Activated CD4-positive, alpha-beta T cell treated with anti-CD3 and anti-CD28 coated beads for 36 hours (primary cell): ENCODE data around the gene KLHL34. TPM values are rescaled to one million over a fixed set of nuclear protein-coding genes. Genes with fewer than 3 reads are reported as not detected.

Source experiments
- ATAC-seq: fragments of 200-7000 bp; cut with Tn5 transposase; one replicate; pipeline ENCODE4 v1.10.0; 2021; ENCODE audit warnings: mild to moderate bottlenecking, moderate library complexity
- CTCF ChIA-PET: fragments of 350-600 bp; sonication (Branson Sonifier 250); formaldehyde crosslinking; loops from one replicate; lab custom pipeline; 2021; ENCODE audit warnings: antibody characterized with exemption; lab: Charles Lee
- POLR2A ChIA-PET: fragments of 350-600 bp; sonication (Branson Sonifier 250); formaldehyde crosslinking; loops from one replicate; lab custom pipeline; 2021; ENCODE audit warnings: antibody characterized with exemption, inconsistent platforms; lab: Charles Lee
- DNase-seq: peaks from one replicate; pipeline ENCODE4 v3.0.0-alpha.2; 2020
- H3K27ac Mint-ChIP-seq: one replicate; pipeline ENCODE4 v1.8.0; 2021; ENCODE audit warnings: mixed read lengths
- H3K27me3 Mint-ChIP-seq: one replicate; pipeline ENCODE4 v1.8.0; 2021; ENCODE audit warnings: mixed read lengths
- H3K36me3 Mint-ChIP-seq: one replicate; pipeline ENCODE4 v1.8.0; 2021; ENCODE audit warnings: low read depth, mixed read lengths
- H3K4me1 Mint-ChIP-seq: one replicate; pipeline ENCODE4 v1.8.0; 2021; ENCODE audit warnings: mixed read lengths
- H3K4me3 Mint-ChIP-seq: one replicate; pipeline ENCODE4 v1.8.0; 2021; ENCODE audit warnings: mild to moderate bottlenecking, moderate library complexity, mixed read lengths
- H3K9me3 Mint-ChIP-seq: one replicate; pipeline ENCODE4 v1.8.0; 2021; ENCODE audit warnings: low read depth, mixed read lengths
- intact Hi-C, 2 experiments: fragments of 100-400 bp; cut with DNase I in 1 of 2; cut with micrococcal nuclease in 1 of 2; formaldehyde crosslinking; loops; one replicate each; pipeline versions ENCODE4 v1.14.2 to v1.15.1; 2022 to 2024; cut with DNase I, micrococcal nuclease
- total RNA-seq, 2 experiments: library from RNA; stranded (reverse); gene quantifications; one replicate each; pipeline ENCODE4 v1.2.3, GENCODE V29; 2021

Gene KLHL34
- total RNA-seq, 2 experiments from 2014 or later: 0.60 to 0.94 TPM

DNA sequence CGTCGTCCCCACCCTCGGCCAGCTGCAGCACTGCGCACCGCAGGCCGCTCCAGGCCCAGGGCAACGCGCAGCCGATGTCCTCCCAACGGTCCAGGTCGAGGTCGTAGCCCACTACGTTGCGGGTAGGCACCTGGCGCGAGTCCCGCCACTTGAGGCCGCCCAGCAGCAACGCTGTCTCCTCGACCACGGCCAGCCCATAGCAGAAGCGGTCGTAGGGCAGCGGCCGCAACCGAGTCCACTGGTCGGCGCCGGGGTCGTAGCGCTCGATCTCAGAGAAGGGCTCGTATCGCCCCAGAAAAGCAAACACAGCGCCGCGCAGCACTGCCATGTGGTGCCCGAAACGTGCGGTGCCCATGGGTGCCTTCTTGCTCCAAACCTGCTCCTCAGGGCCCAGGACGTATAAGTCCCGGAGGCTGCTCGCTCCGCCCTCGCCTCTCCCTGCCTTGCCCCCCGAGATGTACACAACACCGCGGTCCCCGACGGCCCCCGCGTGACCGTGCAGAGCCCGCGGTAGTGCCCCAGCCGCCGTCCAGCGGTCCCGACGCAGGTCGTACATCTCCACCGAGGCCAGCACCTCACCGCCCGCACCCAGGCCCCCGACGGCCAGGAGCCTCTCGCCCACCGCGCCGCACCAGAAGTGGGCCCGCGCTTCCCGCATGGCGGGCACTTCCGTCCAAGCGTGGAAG is 2.1 kb downstream of the KLHL34 start:
- ChIA-PET POLR2A (no interaction called here), CTCF (no interaction called here)
- Mint-ChIP-seq H3K27me3 (peaks cover 4% of the 10 kb centered on the region), H3K9me3 (peaks cover 1% of the 10 kb centered on the region), H3K36me3 (peaks cover 4% of the 10 kb centered on the region), H3K4me3 (no peak overlapping the region), H3K27ac (peak overlapping the region; percentile 19), H3K4me1 (peaks cover 5% of the 10 kb centered on the region)
- ATAC-seq: no peak
- no peak for DNase-seq
- intact Hi-C loops: loop anchor here in 1 of 2 experiments (10.0 kb wide), 1 partner anchor 281 kb away; the partner anchor contains the start of gene CNKSR2

DNA sequence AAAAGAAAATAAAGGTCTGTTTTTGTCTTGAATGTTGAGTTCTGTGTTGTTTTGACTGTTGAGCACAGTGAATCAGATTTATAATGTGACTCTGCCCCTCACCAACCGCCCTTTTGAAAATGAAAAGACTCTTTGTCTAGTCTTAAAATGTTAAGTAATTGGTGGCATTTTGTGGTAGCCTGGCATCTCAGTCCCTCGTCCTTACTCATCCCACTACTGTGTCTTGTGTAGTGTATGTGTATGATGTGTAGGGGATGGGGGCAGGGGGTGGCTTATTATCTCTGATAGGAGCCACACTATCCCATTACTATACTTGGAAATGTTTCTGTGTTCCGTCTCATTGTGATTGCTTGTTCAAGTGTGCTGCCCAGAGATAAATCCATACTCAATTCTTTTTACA is 12.2 kb downstream of the KLHL34 start:
- intact Hi-C loops: no loop called here
- Mint-ChIP-seq H3K27me3 (no peaks in the 10 kb centered on the region), H3K9me3 (no peaks in the 10 kb centered on the region), H3K36me3 (peaks cover 6% of the 10 kb centered on the region), H3K4me3 (no peak overlapping the region), H3K27ac (no peak overlapping the region), H3K4me1 (no peaks in the 10 kb centered on the region)
- DNase-seq (no peak), ATAC-seq (no peak)
- CTCF ChIA-PET: no interaction called here
- POLR2A ChIA-PET: no interaction called here

DNA sequence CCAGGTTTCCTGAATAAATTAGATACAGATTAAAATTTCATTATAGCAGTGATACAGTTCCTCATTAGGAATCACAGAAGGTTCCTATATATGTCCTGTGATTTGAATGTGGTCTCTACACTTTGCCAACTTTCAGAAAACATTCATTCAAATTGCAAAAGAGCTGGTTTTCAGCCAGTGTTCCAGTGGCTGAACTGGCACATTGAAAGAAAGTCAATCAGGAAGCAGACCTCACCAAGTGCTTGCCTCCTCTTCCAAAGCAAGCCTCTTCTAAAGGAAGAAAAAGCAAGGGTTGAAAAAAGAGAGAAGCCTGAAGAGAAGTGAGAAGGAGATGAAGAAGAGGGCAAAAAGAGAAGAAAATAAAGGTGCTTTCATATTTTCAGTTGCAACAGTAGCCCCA is 12.7 kb downstream of the KLHL34 start:
- ATAC-seq: no peak
- H3K36me3 Mint-ChIP-seq: peaks cover 6% of the 10 kb centered on the region
- intact Hi-C loops: no loop called here

DNA sequence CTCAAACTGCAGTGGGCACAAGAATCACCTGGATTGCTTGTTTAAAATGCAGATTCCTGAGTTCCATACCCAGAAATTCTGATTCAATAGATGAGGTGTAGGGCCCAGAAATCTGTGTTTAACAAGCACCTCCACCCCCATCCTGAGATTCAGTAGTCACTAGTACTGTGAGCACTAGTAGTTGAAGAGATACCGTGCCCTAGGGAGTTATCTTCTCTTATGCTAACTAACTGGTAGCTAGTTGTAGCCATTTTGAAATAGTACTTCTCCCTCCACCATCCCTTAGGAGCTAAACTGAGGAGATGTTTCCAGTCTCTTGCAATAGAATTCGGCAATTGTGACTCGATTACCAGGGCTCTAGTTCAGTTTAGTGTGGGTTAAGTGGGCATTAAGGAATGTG is 18.4 kb downstream of the KLHL34 start:
- no peaks in the 10 kb centered on the region for H3K27me3 Mint-ChIP-seq
- intact Hi-C loops: no loop called here
- no peaks in the 10 kb centered on the region for H3K36me3 Mint-ChIP-seq
- ChIA-PET CTCF (no interaction called here), POLR2A (no interaction called here)
- no peaks in the 10 kb centered on the region for H3K4me1 Mint-ChIP-seq
- no peaks in the 10 kb centered on the region for H3K9me3 Mint-ChIP-seq
- no peak for DNase-seq
- no peak overlapping the region for H3K4me3 Mint-ChIP-seq
- no peak overlapping the region for H3K27ac Mint-ChIP-seq
- ATAC-seq: no peak

More for the DNA sequence above, 12.7 kb downstream of the KLHL34 start:
- POLR2A ChIA-PET: no interaction called here
- no peak overlapping the region for H3K27ac Mint-ChIP-seq
- DNase-seq: no peak
- no peaks in the 10 kb centered on the region for H3K9me3 Mint-ChIP-seq
- H3K4me1 Mint-ChIP-seq: no peaks in the 10 kb centered on the region
- no peak overlapping the region for H3K4me3 Mint-ChIP-seq
- H3K27me3 Mint-ChIP-seq: no peaks in the 10 kb centered on the region
- CTCF ChIA-PET: no interaction called here

DNA sequence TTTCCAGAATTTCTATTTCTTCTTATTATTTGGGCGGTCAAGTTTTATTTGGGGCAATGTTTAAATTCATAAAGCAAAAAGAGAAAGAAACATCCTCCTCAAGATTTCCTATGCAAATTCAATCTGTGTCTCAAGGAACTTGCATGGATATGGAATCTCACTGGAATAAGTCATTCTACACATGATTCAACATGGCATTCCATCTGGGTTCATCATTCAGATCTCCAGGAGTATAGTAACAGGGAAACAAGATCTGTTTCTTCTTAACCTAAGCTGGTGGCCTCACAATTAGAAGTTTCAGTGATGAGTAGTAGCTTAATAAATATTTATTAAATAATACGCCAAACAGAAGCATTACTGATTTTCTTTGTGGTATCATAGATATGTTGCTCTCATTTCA is 19.8 kb downstream of the KLHL34 start:
- no peaks in the 10 kb centered on the region for H3K9me3 Mint-ChIP-seq
- ATAC-seq (no peak), DNase-seq (no peak)
- intact Hi-C loops: no loop called here
- no peak overlapping the region for H3K27ac Mint-ChIP-seq
- no peak overlapping the region for H3K4me3 Mint-ChIP-seq
- POLR2A ChIA-PET: no interaction called here
- H3K4me1 Mint-ChIP-seq: no peaks in the 10 kb centered on the region
- no peaks in the 10 kb centered on the region for H3K36me3 Mint-ChIP-seq
- H3K27me3 Mint-ChIP-seq: no peaks in the 10 kb centered on the region
- CTCF ChIA-PET: no interaction called here

DNA sequence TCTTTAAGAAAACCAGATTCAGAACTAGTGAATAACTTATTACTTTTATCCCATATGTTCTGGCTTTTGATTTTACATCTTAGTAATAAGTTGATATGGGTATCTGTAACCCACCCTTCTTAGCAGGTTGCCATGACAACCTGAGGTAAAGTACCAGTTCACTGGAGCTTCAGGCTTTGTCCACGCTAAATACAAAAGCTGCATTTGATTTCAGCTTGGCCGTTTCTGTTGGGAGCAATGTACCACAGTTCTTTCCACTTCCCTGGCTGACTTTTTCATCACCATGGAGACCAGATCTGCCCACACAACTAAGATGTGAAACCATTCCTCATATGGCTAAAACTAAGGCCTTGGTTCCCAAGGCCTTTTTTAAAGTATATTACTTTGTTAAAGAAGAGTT is 26.1 kb downstream of the KLHL34 start:
- no peak overlapping the region for H3K27ac Mint-ChIP-seq
- H3K27me3 Mint-ChIP-seq: no peaks in the 10 kb centered on the region
- POLR2A ChIA-PET: no interaction called here

DNA sequence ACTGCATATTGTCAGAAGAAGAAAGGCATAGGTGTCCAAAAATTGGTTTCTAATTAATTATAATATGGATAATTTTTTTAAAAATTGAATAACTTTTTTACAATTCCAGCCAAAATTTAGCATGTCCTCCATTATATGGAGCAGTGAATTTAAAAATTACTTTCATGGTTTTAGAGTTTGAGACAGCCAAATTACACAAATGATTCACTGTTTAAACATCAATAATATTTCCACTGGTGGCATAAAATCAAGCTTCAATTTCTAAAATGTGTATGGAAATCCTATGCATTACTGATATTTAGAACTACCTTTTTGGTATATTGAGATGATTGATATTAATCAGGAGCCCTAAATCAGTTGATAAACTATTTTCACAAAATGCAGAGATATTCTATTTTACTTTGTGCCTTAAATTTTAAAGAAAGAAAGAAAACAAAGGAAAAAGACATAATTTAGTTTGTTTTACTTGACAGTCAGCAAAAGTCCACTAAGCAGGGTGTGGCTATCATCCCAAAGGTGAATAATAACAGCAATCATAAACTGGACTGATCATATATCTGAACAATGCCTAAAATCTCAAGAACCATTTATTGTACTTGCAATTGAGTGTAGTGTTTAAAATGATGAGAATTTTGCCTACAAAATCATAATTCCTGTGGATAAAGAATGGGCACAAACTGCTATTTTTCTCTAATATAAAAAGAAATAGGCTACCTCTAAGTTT is 34.2 kb downstream of the KLHL34 start:
- Mint-ChIP-seq H3K27me3 (no peaks in the 10 kb centered on the region), H3K27ac (no peak overlapping the region), H3K4me1 (no peaks in the 10 kb centered on the region), H3K4me3 (no peak overlapping the region), H3K36me3 (peaks cover 11% of the 10 kb centered on the region), H3K9me3 (no peaks in the 10 kb centered on the region)
- ATAC-seq (no peak), DNase-seq (no peak)
- POLR2A ChIA-PET: no interaction called here
- CTCF ChIA-PET: no interaction called here
- intact Hi-C loops: no loop called here

More for the DNA sequence above, 26.1 kb downstream of the KLHL34 start:
- ATAC-seq (no peak), DNase-seq (no peak)
- H3K4me1 Mint-ChIP-seq: no peaks in the 10 kb centered on the region
- H3K36me3 Mint-ChIP-seq: peaks cover 12% of the 10 kb centered on the region
- H3K9me3 Mint-ChIP-seq: no peaks in the 10 kb centered on the region
- no peak overlapping the region for H3K4me3 Mint-ChIP-seq
- CTCF ChIA-PET: no interaction called here
- intact Hi-C loops: no loop called here

DNA sequence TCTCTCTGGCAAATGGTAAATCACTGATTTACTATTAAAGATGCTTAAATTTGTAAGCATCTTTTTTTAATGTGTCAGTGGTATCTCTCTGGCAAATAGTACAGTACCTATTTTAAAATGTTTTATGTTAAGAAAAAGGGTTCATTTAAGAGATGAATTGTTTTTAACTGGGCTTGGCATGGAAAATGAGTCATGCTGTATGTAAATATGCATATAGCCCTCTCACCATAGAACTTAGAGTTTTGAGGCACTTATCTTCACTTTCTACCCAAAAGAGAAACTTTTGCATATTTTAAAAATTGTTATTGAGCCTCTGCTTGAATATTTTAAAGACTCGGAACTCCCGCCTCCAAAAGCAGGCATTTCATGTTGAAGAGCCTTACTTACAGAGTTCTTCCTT is 37.9 kb downstream of the KLHL34 start:
- Mint-ChIP-seq H3K27ac (no peak overlapping the region), H3K4me1 (no peaks in the 10 kb centered on the region), H3K9me3 (no peaks in the 10 kb centered on the region), H3K27me3 (no peaks in the 10 kb centered on the region), H3K36me3 (no peaks in the 10 kb centered on the region), H3K4me3 (no peak overlapping the region)
- CTCF ChIA-PET: no interaction called here
- no peak for DNase-seq
- POLR2A ChIA-PET: no interaction called here
- no peak for ATAC-seq
- intact Hi-C loops: no loop called here

DNA sequence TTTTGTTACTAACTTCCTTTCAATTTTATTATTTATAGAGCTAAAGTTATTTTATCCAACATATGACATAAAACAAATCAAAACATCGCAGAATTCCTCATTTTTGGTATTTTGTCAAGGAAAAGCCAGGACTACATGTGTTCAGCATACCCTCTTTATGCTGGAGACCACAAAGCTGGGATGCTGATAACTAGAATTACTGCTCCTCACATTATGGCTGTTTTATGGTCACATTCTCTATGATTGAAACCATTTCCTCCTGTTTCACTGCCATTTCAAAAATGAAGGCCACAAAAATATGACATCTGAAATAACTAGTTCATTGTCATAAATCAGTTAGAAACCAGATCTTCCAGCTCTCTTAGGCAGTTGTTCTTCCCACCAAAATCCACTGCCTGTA is 41.7 kb downstream of the KLHL34 start:
- CTCF ChIA-PET: no interaction called here
- ATAC-seq (no peak), DNase-seq (no peak)
- intact Hi-C loops: no loop called here
- no peaks in the 10 kb centered on the region for H3K4me1 Mint-ChIP-seq
- no peaks in the 10 kb centered on the region for H3K36me3 Mint-ChIP-seq
- POLR2A ChIA-PET: no interaction called here
- H3K27me3 Mint-ChIP-seq: no peaks in the 10 kb centered on the region
- no peak overlapping the region for H3K4me3 Mint-ChIP-seq
- H3K9me3 Mint-ChIP-seq: no peaks in the 10 kb centered on the region
- H3K27ac Mint-ChIP-seq: no peak overlapping the region

DNA sequence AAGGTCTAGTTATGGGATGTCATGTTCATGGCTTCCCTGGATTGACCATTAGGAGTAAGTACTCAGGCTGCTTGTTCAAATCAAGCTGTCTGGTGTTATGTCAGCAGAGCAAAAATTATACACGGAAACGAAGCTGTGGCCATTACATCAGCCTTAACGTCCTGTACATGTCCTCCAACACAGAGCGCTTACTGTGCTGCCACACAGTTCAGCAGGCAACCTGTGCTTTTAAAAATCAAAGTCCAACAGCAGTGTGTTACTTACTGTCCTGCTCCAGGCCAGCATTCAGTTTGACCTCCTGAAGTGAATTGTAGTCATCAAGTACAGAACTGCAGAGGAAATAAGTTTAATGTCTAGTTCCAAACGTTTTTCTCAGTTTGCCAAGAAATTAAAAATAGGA is 46.0 kb downstream of the KLHL34 start:
- no peak overlapping the region for H3K4me3 Mint-ChIP-seq
- no peak for ATAC-seq
- H3K36me3 Mint-ChIP-seq: peaks cover 6% of the 10 kb centered on the region
- no peak for DNase-seq
- ChIA-PET POLR2A (no interaction called here), CTCF (no interaction called here)
- H3K9me3 Mint-ChIP-seq: no peaks in the 10 kb centered on the region
- intact Hi-C loops: no loop called here
- no peaks in the 10 kb centered on the region for H3K4me1 Mint-ChIP-seq
- no peak overlapping the region for H3K27ac Mint-ChIP-seq
- H3K27me3 Mint-ChIP-seq: no peaks in the 10 kb centered on the region

DNA sequence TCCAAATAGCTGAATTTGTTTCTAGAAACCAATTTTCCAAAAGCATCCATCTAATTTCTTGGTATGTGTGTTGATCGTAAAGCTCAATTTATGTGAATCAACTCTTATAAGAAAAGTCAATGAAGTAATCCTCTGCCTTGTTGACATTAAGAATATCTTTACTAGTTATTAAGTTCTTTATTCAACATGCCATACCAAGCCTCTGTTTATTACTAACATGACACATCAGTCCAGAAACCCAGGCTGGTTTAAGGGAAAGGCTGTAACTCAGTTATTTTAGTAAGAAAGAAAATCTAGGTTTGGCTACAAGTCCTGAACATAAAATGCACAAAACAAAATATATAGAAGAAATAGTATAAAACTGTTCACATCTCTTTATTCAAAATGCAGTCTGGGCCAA is 48.0 kb downstream of the KLHL34 start:
- H3K4me3 Mint-ChIP-seq: no peak overlapping the region
- H3K4me1 Mint-ChIP-seq: no peaks in the 10 kb centered on the region
- no peak for ATAC-seq
- ChIA-PET POLR2A (no interaction called here), CTCF (interaction anchor here (1.0 kb wide), 1 partner anchor 10 kb away, joined by 3 read pairs; no protein-coding TSS in a partner anchor)
- intact Hi-C loops: no loop called here
- no peak overlapping the region for H3K27ac Mint-ChIP-seq
- no peaks in the 10 kb centered on the region for H3K9me3 Mint-ChIP-seq
- peaks cover 12% of the 10 kb centered on the region for H3K36me3 Mint-ChIP-seq
- DNase-seq: no peak
- no peaks in the 10 kb centered on the region for H3K27me3 Mint-ChIP-seq

DNA sequence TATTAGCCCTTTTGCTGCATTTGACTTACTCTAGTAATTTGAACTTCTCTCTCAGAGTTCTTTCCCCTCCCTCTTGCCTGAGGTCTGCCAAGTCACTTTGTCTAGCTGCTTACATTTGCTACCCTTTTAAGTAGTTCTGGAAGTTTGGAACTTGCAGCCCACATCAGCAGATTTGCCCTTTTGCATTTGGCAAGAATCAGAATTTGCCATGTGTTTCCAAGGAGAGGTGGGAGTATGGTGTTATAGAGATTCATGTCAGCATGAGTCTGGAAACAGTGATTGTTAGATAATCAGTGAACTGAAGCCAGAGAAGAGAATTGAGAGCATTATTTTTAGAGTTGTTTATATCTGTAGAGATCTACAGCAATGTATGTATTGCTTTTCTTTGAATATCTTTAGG is 52.1 kb downstream of the KLHL34 start:
- ChIA-PET CTCF (no interaction called here), POLR2A (no interaction called here)
- no peak for DNase-seq
- no peaks in the 10 kb centered on the region for H3K4me1 Mint-ChIP-seq
- intact Hi-C loops: no loop called here
- peaks cover 12% of the 10 kb centered on the region for H3K36me3 Mint-ChIP-seq
- no peak overlapping the region for H3K27ac Mint-ChIP-seq
- no peak overlapping the region for H3K4me3 Mint-ChIP-seq
- no peaks in the 10 kb centered on the region for H3K27me3 Mint-ChIP-seq
- H3K9me3 Mint-ChIP-seq: no peaks in the 10 kb centered on the region
- no peak for ATAC-seq
